ENCODE data around the gene TMIGD3. TPM values are rescaled to one million over a fixed set of nuclear protein-coding genes. Genes with fewer than 3 reads are reported as not detected.

The TMIGD3 gene
- total RNA-seq, 2 donors from 2014 or later, result 0.64 to 11.4 TPM

DNA sequence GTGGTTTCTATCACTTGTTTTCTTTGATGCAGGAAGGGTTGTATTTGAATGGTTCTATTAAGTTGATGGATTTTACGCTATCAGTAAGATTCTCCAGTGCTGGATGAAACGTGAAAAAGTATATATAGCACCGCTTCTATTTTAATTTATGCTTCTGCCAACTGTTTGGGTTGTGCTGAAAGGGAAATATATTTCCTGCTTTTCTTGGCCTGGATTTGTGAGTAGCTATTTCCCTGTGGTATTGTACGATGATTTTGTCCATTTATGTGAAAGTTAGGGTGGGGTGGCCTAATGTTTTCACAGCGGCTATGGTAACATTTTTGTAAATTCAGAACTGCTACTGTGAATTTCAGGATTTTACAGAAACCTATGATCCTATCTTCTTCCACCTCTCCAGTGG lies 29.3 kb downstream of the TMIGD3 start:
- H3K4me1 ChIP-seq (replicated peaks), result no peaks in the 10 kb centered on the region
- no peaks in the 10 kb centered on the region for H3K27me3 ChIP-seq (replicated peaks; ENCODE audit: insufficient read depth)
- intact Hi-C loops (cut with DNase I), result no loop called here
- WGBS, result 75% methylated on average over 5 of the region's 5 CpGs
- DNase-seq (ENCODE audit: low spot score), result no peak
- TF ChIP-seq, protein P1, sequence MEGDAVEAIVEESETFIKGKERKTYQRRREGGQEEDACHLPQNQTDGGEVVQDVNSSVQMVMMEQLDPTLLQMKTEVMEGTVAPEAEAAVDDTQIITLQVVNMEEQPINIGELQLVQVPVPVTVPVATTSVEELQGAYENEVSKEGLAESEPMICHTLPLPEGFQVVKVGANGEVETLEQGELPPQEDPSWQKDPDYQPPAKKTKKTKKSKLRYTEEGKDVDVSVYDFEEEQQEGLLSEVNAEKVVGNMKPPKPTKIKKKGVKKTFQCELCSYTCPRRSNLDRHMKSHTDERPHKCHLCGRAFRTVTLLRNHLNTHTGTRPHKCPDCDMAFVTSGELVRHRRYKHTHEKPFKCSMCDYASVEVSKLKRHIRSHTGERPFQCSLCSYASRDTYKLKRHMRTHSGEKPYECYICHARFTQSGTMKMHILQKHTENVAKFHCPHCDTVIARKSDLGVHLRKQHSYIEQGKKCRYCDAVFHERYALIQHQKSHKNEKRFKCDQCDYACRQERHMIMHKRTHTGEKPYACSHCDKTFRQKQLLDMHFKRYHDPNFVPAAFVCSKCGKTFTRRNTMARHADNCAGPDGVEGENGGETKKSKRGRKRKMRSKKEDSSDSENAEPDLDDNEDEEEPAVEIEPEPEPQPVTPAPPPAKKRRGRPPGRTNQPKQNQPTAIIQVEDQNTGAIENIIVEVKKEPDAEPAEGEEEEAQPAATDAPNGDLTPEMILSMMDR (IDR thresholded peaks at IDR 0.05), result no peak
- no peak for TF ChIP-seq POLR2AphosphoS5 (IDR thresholded peaks at IDR 0.05)
- no peak for TF ChIP-seq POLR2A (IDR thresholded peaks at IDR 0.05)
- H3K9me3 ChIP-seq, result no peaks in the 10 kb centered on the region
- H3K36me3 ChIP-seq, result no peaks in the 10 kb centered on the region
- no peak overlapping the region for H3K4me3 ChIP-seq
- no peak overlapping the region for H3K27ac ChIP-seq

GRCh38 chr1:111471538-111471937 lies 31.9 kb downstream of the TMIGD3 start:
- intact Hi-C loops (cut with DNase I), result no loop called here
- no peak overlapping the region for H3K4me3 ChIP-seq
- 95% methylated on average over 3 of the region's 3 CpGs for WGBS
- H3K27me3 ChIP-seq (replicated peaks; ENCODE audit: insufficient read depth), result no peaks in the 10 kb centered on the region
- TF ChIP-seq POLR2A (IDR thresholded peaks at IDR 0.05) (no peak), POLR2AphosphoS5 (IDR thresholded peaks at IDR 0.05) (no peak)
- TF ChIP-seq, protein P1 (IDR thresholded peaks at IDR 0.05), result no peak
- no peak overlapping the region for H3K27ac ChIP-seq
- no peaks in the 10 kb centered on the region for H3K36me3 ChIP-seq
- no peaks in the 10 kb centered on the region for H3K4me1 ChIP-seq (replicated peaks)
- no peak for DNase-seq (ENCODE audit: low spot score)
- no peaks in the 10 kb centered on the region for H3K9me3 ChIP-seq

DNA sequence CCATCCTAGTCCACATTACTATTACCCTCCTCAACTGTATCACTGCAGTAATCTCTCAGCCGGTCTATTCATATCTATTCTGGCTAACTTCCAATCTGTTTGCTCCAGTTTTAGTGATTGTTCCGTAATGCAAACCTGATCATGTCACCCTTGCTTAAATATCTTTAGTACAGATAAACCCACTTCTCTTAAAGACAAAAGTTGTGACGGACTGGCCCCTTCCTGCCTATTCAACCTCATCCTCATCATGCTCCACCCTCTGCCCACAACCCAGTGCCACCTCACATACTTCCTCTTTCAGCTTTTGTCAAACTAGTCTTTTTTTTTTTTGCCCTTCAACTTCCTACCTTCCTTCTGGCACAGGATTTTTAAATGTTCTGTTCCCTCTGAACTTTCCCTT lies 32.4 kb downstream of the TMIGD3 start:
- Histone ChIP-seq H3K27me3 (replicated peaks; ENCODE audit: insufficient read depth) (no peaks in the 10 kb centered on the region), H3K27ac (no peak overlapping the region), H3K4me3 (no peak overlapping the region), H3K9me3 (no peaks in the 10 kb centered on the region), H3K4me1 (replicated peaks) (no peaks in the 10 kb centered on the region), H3K36me3 (no peaks in the 10 kb centered on the region)
- no peak for DNase-seq (ENCODE audit: low spot score)
- intact Hi-C loops (cut with DNase I), result no loop called here
- TF ChIP-seq POLR2AphosphoS5 (IDR thresholded peaks at IDR 0.05) (no peak), POLR2A (IDR thresholded peaks at IDR 0.05) (no peak)
- TF ChIP-seq, protein P1 (IDR thresholded peaks at IDR 0.05), result no peak
- 38% methylated on average over 3 of the region's 3 CpGs for WGBS

DNA sequence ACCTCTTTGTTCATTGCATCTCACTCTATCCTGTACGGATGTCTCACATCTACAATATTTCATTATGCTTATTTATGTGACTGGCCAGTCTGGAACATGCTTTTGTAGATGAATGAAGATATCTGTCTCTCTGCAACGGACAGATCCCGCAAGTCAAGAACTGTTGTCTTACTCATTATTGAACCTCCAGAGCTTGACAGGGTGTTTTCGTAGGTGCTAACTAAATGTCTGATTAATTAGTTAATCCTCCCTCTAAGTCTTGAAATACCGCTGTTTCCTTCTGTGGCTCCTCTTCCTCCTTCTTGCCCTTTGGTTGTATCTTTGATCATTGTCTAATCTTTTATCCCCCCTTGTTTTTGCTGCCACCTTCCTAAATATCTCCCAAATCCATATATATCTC lies 32.8 kb downstream of the TMIGD3 start:
- H3K36me3 ChIP-seq, result no peaks in the 10 kb centered on the region
- H3K27me3 ChIP-seq (replicated peaks; ENCODE audit: insufficient read depth), result no peaks in the 10 kb centered on the region
- TF ChIP-seq, protein P1 (IDR thresholded peaks at IDR 0.05), result no peak
- TF ChIP-seq POLR2A (IDR thresholded peaks at IDR 0.05), result no peak
- TF ChIP-seq POLR2AphosphoS5 (IDR thresholded peaks at IDR 0.05), result no peak
- H3K27ac ChIP-seq, result no peak overlapping the region
- no peak for DNase-seq (ENCODE audit: low spot score)
- 87% methylated on average over 5 of the region's 5 CpGs for WGBS
- no peaks in the 10 kb centered on the region for H3K4me1 ChIP-seq (replicated peaks)
- no peaks in the 10 kb centered on the region for H3K9me3 ChIP-seq
- no peak overlapping the region for H3K4me3 ChIP-seq
- intact Hi-C loops (cut with DNase I), result no loop called here

DNA sequence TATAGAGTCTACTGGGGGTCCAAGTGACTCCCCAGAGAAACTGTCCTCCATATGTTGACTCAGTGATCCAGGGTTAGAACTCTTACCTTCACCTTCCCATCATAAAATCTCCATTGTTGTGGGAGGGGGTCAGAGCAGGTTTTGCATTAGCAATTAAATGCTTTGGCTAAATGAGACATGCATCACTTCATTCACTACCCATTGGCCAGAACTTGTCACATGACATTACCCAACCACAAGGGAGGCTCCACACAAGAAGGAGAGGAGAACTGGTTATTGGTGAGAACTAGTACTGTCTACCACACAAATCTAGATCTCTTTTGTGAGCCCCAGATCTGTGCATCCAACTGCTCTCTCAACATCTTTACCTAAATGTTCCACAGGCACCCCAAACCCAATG lies 33.9 kb downstream of the TMIGD3 start:
- intact Hi-C loops (cut with DNase I), result no loop called here
- TF ChIP-seq, protein P1 (IDR thresholded peaks at IDR 0.05), result no peak
- no peak for TF ChIP-seq POLR2A (IDR thresholded peaks at IDR 0.05)
- TF ChIP-seq POLR2AphosphoS5 (IDR thresholded peaks at IDR 0.05), result no peak
- DNase-seq (ENCODE audit: low spot score), result no peak
- H3K4me1 ChIP-seq (replicated peaks), result no peaks in the 10 kb centered on the region
- no peaks in the 10 kb centered on the region for H3K9me3 ChIP-seq
- H3K27me3 ChIP-seq (replicated peaks; ENCODE audit: insufficient read depth), result no peaks in the 10 kb centered on the region
- no peak overlapping the region for H3K27ac ChIP-seq
- no peaks in the 10 kb centered on the region for H3K36me3 ChIP-seq
- H3K4me3 ChIP-seq, result no peak overlapping the region

Measured in prostate gland (tissue), 2 donors.